Gastrocnemius medialis (tissue), 4 donors: Measurements from ENCODE around the gene ALKBH7.

Source experiments
- POLR2A ChIP-seq, 2 donors: fragments of 450-650 bp; IDR thresholded peaks; one replicate each; pipeline ENCODE4 v1.6.1; 2017; ENCODE audit warnings: antibody characterized with exemption in 2 of 2, mild to moderate bottlenecking in 2 of 2, moderate library complexity in 2 of 2
- TF ChIP-seq, protein P1 (sequence below), 5 experiments: fragments of 450-650 bp in 3 of 5; fragments of 200-600 bp in 2 of 5; sonication (generic) in 2 of 5; IDR thresholded peaks in 4 of 5; conservative IDR thresholded peaks in 1 of 5; 1 replicate in 4 of 5; 2 replicates in 1 of 5; pipeline ENCODE4 v1.5.1; 2016 to 2019; ENCODE audit warnings: antibody characterized with exemption in 5 of 5, mild to moderate bottlenecking in 3 of 5, moderate library complexity in 3 of 5

DNA sequence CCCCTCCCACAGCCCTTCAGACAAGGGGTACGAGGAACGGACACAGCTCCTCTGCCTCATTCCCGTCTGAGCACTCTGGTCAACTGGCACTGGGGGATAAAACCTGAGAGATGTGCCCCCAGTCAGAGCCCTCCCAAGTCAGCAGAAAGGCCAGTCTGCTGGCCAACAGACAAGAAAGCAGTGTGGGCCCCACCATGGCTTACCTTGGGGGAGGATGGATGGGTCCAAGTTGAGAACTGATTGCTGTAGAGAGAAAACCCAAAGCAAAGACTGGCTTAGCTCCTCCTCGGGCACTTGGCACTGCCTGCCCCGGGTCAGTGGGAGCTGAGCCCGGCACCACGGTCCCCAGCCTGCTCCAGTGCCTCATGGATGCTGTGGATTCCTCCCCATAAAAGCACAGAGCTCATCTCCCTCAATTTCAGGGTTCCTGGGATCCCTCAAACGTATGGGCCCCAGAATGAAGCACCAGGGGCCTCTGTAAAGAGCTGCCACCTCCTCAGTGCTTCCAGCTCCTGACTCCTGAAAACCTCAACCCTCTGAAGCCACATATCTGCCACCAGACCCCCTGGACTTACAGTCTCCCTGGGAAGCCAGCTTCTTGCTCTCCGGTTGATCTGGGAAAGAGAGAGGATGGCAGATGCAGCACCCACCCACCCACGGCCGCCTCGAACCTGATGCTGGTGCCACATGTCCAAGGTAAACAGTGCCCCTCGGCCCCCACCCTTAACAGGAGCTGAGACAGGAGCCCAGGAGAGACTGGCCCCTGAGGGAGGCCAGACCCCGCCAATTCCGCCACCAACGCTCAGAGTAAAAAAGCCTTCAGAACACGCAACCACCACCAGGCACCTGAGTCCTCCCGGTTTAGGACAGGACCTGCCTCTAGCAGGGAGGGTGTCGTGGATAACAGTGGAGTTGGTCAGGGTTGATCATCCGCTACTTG lies 48.8 kb downstream of the ALKBH7 start:
- TF ChIP-seq, protein P1, sequence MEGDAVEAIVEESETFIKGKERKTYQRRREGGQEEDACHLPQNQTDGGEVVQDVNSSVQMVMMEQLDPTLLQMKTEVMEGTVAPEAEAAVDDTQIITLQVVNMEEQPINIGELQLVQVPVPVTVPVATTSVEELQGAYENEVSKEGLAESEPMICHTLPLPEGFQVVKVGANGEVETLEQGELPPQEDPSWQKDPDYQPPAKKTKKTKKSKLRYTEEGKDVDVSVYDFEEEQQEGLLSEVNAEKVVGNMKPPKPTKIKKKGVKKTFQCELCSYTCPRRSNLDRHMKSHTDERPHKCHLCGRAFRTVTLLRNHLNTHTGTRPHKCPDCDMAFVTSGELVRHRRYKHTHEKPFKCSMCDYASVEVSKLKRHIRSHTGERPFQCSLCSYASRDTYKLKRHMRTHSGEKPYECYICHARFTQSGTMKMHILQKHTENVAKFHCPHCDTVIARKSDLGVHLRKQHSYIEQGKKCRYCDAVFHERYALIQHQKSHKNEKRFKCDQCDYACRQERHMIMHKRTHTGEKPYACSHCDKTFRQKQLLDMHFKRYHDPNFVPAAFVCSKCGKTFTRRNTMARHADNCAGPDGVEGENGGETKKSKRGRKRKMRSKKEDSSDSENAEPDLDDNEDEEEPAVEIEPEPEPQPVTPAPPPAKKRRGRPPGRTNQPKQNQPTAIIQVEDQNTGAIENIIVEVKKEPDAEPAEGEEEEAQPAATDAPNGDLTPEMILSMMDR (IDR thresholded peaks at IDR 0.05 in 4 of 5, conservative IDR thresholded peaks at IDR 0.05 in 1 of 5) = no peak
- no peak for TF ChIP-seq POLR2A (IDR thresholded peaks at IDR 0.05)
